B cell (primary cell): ENCODE results near the gene CS. TPM values are rescaled to one million over a fixed set of nuclear protein-coding genes. Genes with fewer than 3 reads are reported as not detected.

ENCODE experiments used
- ATAC-seq: fragments of 200-7000 bp; cut with Tn5 transposase; one replicate; pipeline ENCODE4 v1.10.0; 2021; ENCODE audit warnings: low read depth, mild to moderate bottlenecking, moderate number of reproducible peaks, moderate library complexity
- CTCF ChIA-PET: fragments of 350-600 bp; sonication (Branson Sonifier 250); formaldehyde crosslinking; loops from one replicate; lab custom pipeline; 2021; ENCODE audit warnings: antibody characterized with exemption, inconsistent platforms; lab: Charles Lee
- POLR2A ChIA-PET: fragments of 350-600 bp; sonication (Branson Sonifier 250); formaldehyde crosslinking; loops from one replicate; lab custom pipeline; 2021; ENCODE audit warnings: antibody characterized with exemption; lab: Charles Lee
- DNase-seq: peaks from one replicate; pipeline ENCODE4 v3.0.0; 2013
- H2AFZ ChIP-seq: 2 replicates; pipeline ENCODE4 v1.6.1; 2012; ENCODE audit warnings: mild to moderate bottlenecking, low read depth, low read length; ENCODE audit not compliant: insufficient read depth, poor library complexity, severe bottlenecking
- H3K27ac ChIP-seq, 2 donors: 1 replicate in 1 of 2; 2 replicates in 1 of 2; pipeline ENCODE4 v1.5.1; 2012 to 2013; ENCODE audit warnings: low read length in 2 of 2, mild to moderate bottlenecking in 2 of 2, moderate library complexity in 1 of 2
- H3K27me3 ChIP-seq, 4 experiments: fragments of 200-600 bp in 1 of 4; sonication (generic) in 1 of 4; replicated peaks in 1 of 4; 1 replicate in 2 of 4; 2 replicates in 2 of 4; pipeline versions ENCODE4 v1.6.1 to v1.7.0; 2013 to 2016; ENCODE audit warnings: low read length in 3 of 4, mild to moderate bottlenecking in 2 of 4, mixed read lengths in 1 of 4, moderate library complexity in 1 of 4; ENCODE audit not compliant: insufficient read depth in 4 of 4, control insufficient read depth in 3 of 4; ENCODE audit errors: control extremely low read depth in 1 of 4
- H3K36me3 ChIP-seq, 2 experiments: replicated peaks in 1 of 2; 1 replicate in 1 of 2; 2 replicates in 1 of 2; pipeline versions ENCODE4 v1.6.1 to v1.7.1; 2013; ENCODE audit warnings: low read length in 1 of 2; ENCODE audit not compliant: insufficient read depth in 2 of 2, control insufficient read depth in 1 of 2; ENCODE audit errors: control extremely low read depth in 1 of 2, extremely low read depth in 1 of 2
- H3K4me1 ChIP-seq, 2 donors: fragments of 200-600 bp in 1 of 2; sonication (generic) in 1 of 2; 1 replicate in 1 of 2; 2 replicates in 1 of 2; pipeline versions ENCODE4 v1.5.1 to v1.6.1; 2013 to 2017; ENCODE audit warnings: low read length in 2 of 2; ENCODE audit not compliant: control insufficient read depth in 2 of 2, insufficient read depth in 2 of 2
- H3K4me2 ChIP-seq: replicated peaks from 2 replicates; pipeline ENCODE3; 2012; ENCODE audit warnings: mild to moderate bottlenecking, low read depth, low read length; ENCODE audit not compliant: poor library complexity, severe bottlenecking
- H3K4me3 ChIP-seq, 5 experiments: fragments of 200-600 bp in 1 of 5; sonication (generic) in 1 of 5; 1 replicate in 3 of 5; 2 replicates in 2 of 5; pipeline versions ENCODE4 v1.5.1 to v1.7.0; 2011 to 2016; ENCODE audit warnings: low read length in 4 of 5, mild to moderate bottlenecking in 4 of 5, low read depth in 2 of 5, control low read depth in 1 of 5, moderate library complexity in 1 of 5; ENCODE audit not compliant: insufficient read depth in 1 of 5; ENCODE audit errors: control extremely low read depth in 1 of 5, extremely low read depth in 1 of 5
- H3K79me2 ChIP-seq: fragments of 200-600 bp; sonication (generic); one replicate; pipeline ENCODE4 v1.6.0; 2016; ENCODE audit warnings: low read length; ENCODE audit not compliant: control insufficient read depth, insufficient read depth
- H3K9ac ChIP-seq: fragments of 200-600 bp; sonication (generic); 2 replicates; pipeline ENCODE4 v1.6.1; 2017; ENCODE audit warnings: mild to moderate bottlenecking, low read length, moderate library complexity
- H3K9me3 ChIP-seq, 3 donors: one replicate each; pipeline versions ENCODE4 v1.6.1 to v1.7.1; 2013; ENCODE audit warnings: low read length in 2 of 3; ENCODE audit not compliant: control insufficient read depth in 2 of 3, insufficient read depth in 1 of 3; ENCODE audit errors: control extremely low read depth in 1 of 3
- H4K20me1 ChIP-seq: 2 replicates; pipeline ENCODE4 v1.6.0; 2012; ENCODE audit warnings: mild to moderate bottlenecking, low read length; ENCODE audit not compliant: insufficient read depth, control insufficient read depth, poor library complexity, severe bottlenecking
- H3K27ac Mint-ChIP-seq: one replicate; pipeline ENCODE4 v1.8.0; 2021; ENCODE audit warnings: mixed read lengths
- H3K27me3 Mint-ChIP-seq: one replicate; pipeline ENCODE4 v1.8.0; 2021; ENCODE audit warnings: mixed read lengths
- H3K4me1 Mint-ChIP-seq: one replicate; pipeline ENCODE4 v1.8.0; 2021; ENCODE audit warnings: mixed read lengths
- H3K4me3 Mint-ChIP-seq: one replicate; pipeline ENCODE4 v1.8.0; 2021; ENCODE audit warnings: mixed read lengths
- H3K9me3 Mint-ChIP-seq: one replicate; pipeline ENCODE4 v1.8.0; 2022; ENCODE audit warnings: mixed read lengths; ENCODE audit not compliant: insufficient read depth
- EZH2 ChIP-seq: IDR thresholded peaks from 2 replicates; pipeline ENCODE4 v1.6.1; 2012; ENCODE audit warnings: borderline replicate concordance, low read depth, mild to moderate bottlenecking, moderate library complexity, low read length; ENCODE audit not compliant: insufficient read depth, poor library complexity, severe bottlenecking
- WGBS: methylation state at CpG from one replicate; pipeline ENCODE4 v1.1.5; 2013; ENCODE audit warnings: missing lambda C conversion rate; ENCODE audit not compliant: insufficient coverage; 5-methylcytosine and 5-hydroxymethylcytosine counted together
- intact Hi-C: fragments of 100-400 bp; cut with micrococcal nuclease; formaldehyde crosslinking; loops from one replicate; pipeline ENCODE4 v1.10.0; 2022
- polyA plus RNA-seq: library from polyadenylated mRNA; depleted of rRNA; stranded (reverse); fragments of >200 nt; gene quantifications from 2 replicates; pipeline ENCODE4 v1.2.3, GENCODE V29; 2012
- total RNA-seq, 2 donors: library from RNA; stranded (reverse); fragments of 120-200 nt in 1 of 2; gene quantifications; 1 replicate in 1 of 2; 2 replicates in 1 of 2; pipeline versions ENCODE4 v1.2.3 to v1.2.4, GENCODE V29; 2013 to 2022
- TF ChIP-seq, protein P1 (sequence below): fragments of 200-600 bp; IDR thresholded peaks from one replicate; pipeline ENCODE4 v1.8.0; 2022; ENCODE audit warnings: antibody characterized with exemption, mild to moderate bottlenecking

CS gene
- total and polyA plus RNA-seq, 2 donors (not counting 1 experiment from before 2014, with no cell fraction given): 114 to 154 TPM

GRCh38 chr12:56341616-56342015 is 41.5 kb upstream of the CS start:
- WGBS: no CpG with 5 or more reads among the region's 1 CpG
- CTCF ChIA-PET: interaction anchor here (2.2 to 2.4 kb wide), 2 partner anchors 18 to 122 kb away, joined by 6 to 10 read pairs; partner anchors contain the start of gene STAT2
- no peaks in the 10 kb centered on the region for H3K9me3 ChIP-seq
- ATAC-seq: no peak
- no peak for DNase-seq
- Mint-ChIP-seq H3K27ac (peak overlapping the region; percentile 6), H3K27me3 (no peaks in the 10 kb centered on the region), H3K4me3 (no peak overlapping the region), H3K4me1 (peaks cover 33% of the 10 kb centered on the region), H3K9me3 (no peaks in the 10 kb centered on the region)
- peaks cover 3 to 42% of the 10 kb centered on the region in 2 experiments for H3K36me3 ChIP-seq
- no peak overlapping the region for H3K4me2 ChIP-seq
- TF ChIP-seq EZH2: no peak
- TF ChIP-seq, protein P1, sequence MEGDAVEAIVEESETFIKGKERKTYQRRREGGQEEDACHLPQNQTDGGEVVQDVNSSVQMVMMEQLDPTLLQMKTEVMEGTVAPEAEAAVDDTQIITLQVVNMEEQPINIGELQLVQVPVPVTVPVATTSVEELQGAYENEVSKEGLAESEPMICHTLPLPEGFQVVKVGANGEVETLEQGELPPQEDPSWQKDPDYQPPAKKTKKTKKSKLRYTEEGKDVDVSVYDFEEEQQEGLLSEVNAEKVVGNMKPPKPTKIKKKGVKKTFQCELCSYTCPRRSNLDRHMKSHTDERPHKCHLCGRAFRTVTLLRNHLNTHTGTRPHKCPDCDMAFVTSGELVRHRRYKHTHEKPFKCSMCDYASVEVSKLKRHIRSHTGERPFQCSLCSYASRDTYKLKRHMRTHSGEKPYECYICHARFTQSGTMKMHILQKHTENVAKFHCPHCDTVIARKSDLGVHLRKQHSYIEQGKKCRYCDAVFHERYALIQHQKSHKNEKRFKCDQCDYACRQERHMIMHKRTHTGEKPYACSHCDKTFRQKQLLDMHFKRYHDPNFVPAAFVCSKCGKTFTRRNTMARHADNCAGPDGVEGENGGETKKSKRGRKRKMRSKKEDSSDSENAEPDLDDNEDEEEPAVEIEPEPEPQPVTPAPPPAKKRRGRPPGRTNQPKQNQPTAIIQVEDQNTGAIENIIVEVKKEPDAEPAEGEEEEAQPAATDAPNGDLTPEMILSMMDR: no peak
- H2AFZ ChIP-seq: no peak overlapping the region
- no peak overlapping the region for H3K9ac ChIP-seq
- no peak overlapping the region for H3K4me3 ChIP-seq
- peak overlapping the region in 1 of 2 donors; percentile 14 for H3K27ac ChIP-seq
- no peaks in the 10 kb centered on the region for H4K20me1 ChIP-seq
- H3K79me2 ChIP-seq: peaks cover 10% of the 10 kb centered on the region
- H3K27me3 ChIP-seq: no peaks in the 10 kb centered on the region
- H3K4me1 ChIP-seq: peaks cover 26 to 33% of the 10 kb centered on the region in 2 donors
- intact Hi-C loops: no loop called here
- POLR2A ChIA-PET: interaction anchor here (1.0 to 2.1 kb wide), 2 partner anchors 8 to 18 kb away, joined by 7 read pairs; partner anchors contain the start of genes PAN2 and STAT2

DNA sequence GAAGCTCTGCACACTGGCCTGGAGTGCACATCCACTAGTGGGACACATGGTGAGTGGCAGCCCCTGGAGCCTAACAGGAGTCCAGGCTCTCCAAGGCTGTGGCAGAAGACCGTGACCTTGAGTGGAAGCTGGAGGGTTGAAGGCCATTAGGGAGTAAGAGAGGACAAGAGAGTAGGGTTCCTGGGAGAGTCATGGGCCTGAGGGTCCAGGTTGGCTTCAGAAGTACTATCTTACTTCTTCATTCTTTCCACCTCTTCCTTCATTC is 39.0 kb upstream of the CS start:
- H3K4me1 ChIP-seq: peaks cover 35 to 43% of the 10 kb centered on the region in 2 donors
- peak overlapping the region; percentile 26 to 59 (median 48) for H3K4me3 ChIP-seq
- Mint-ChIP-seq H3K4me3 (peak overlapping the region; percentile 95), H3K4me1 (peaks cover 43% of the 10 kb centered on the region), H3K27me3 (no peaks in the 10 kb centered on the region), H3K27ac (peak overlapping the region; percentile 99), H3K9me3 (no peaks in the 10 kb centered on the region)
- no peaks in the 10 kb centered on the region for H4K20me1 ChIP-seq
- peak overlapping the region; percentile 86 to 88 for H3K27ac ChIP-seq
- ChIA-PET CTCF (interaction anchor here (0.5 to 7.6 kb wide), 6 partner anchors 20 to 126 kb away, joined by 4 to 45 read pairs (median 14); partner anchors contain the start of genes CNPY2, STAT2 and TIMELESS), POLR2A (interaction anchor here (0.6 to 2.5 kb wide), 7 partner anchors 15 to 125 kb away, joined by 3 to 22 read pairs (median 5); partner anchors contain the start of genes CNPY2, CS, RNF41 and STAT2)
- DNase-seq: no peak
- H3K27me3 ChIP-seq: no peaks in the 10 kb centered on the region
- TF ChIP-seq EZH2: no peak
- TF ChIP-seq, protein P1: no peak
- H3K79me2 ChIP-seq: peaks cover 10% of the 10 kb centered on the region
- H3K9ac ChIP-seq: peak overlapping the region; percentile 68
- H3K36me3 ChIP-seq: peaks cover 0 to 28% of the 10 kb centered on the region in 2 experiments
- no CpG with 5 or more reads among the region's 1 CpG for WGBS
- H2AFZ ChIP-seq: peak overlapping the region; percentile 52
- no peak for ATAC-seq
- no peaks in the 10 kb centered on the region for H3K9me3 ChIP-seq
- H3K4me2 ChIP-seq: peak overlapping the region; percentile 81
- intact Hi-C loops: loop anchor here (2.0 kb wide), 1 partner anchor 36 kb away; no protein-coding TSS in a partner anchor
